Measurements from ENCODE around the gene EFHB. TPM values are rescaled to one million over a fixed set of nuclear protein-coding genes. Genes with fewer than 3 reads are reported as not detected.
"Not testable (repeated sequence)": the region's sequence is repeated elsewhere in the genome, so short reads cannot be mapped to it uniquely, and the experiment has no call there.

The EFHB gene
- total RNA-seq, 4 donors from 2014 or later, result 0.89 to 2.4 (median 1.8) TPM; not detected in 1

DNA sequence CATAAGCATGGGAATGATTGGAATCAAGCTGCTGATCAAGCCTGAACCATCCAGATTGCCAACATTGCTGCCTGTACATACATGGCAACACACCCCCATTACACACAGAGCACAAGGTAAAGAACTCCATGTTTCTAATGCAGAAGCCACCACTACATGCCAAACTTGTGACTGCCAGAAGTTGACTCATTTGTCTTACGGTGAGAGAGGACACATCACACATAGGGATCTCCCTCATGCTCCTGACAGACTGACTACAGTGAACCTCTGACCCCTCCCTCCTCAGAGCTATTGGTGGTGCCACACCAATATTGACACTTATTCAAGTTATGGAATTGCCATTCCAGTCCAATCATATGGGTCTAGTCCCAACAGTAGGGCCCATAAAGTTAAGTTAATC is 42.3 kb downstream of the EFHB start:
- H3K27ac ChIP-seq, result no peak overlapping the region
- DNase-seq (ENCODE audit: low spot score in 2 of 2), result no peak
- no peak for TF ChIP-seq POLR2A (IDR thresholded peaks at IDR 0.05)
- no peak for TF ChIP-seq POLR2AphosphoS5 (IDR thresholded peaks at IDR 0.05)
- TF ChIP-seq, protein P1, sequence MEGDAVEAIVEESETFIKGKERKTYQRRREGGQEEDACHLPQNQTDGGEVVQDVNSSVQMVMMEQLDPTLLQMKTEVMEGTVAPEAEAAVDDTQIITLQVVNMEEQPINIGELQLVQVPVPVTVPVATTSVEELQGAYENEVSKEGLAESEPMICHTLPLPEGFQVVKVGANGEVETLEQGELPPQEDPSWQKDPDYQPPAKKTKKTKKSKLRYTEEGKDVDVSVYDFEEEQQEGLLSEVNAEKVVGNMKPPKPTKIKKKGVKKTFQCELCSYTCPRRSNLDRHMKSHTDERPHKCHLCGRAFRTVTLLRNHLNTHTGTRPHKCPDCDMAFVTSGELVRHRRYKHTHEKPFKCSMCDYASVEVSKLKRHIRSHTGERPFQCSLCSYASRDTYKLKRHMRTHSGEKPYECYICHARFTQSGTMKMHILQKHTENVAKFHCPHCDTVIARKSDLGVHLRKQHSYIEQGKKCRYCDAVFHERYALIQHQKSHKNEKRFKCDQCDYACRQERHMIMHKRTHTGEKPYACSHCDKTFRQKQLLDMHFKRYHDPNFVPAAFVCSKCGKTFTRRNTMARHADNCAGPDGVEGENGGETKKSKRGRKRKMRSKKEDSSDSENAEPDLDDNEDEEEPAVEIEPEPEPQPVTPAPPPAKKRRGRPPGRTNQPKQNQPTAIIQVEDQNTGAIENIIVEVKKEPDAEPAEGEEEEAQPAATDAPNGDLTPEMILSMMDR (IDR thresholded peaks at IDR 0.05), result no peak
- TF ChIP-seq EP300 (IDR thresholded peaks at IDR 0.05), result no peak
- H3K27me3 ChIP-seq, result no peaks in the 10 kb centered on the region
- H3K4me3 ChIP-seq, result no peak overlapping the region
- H3K4me1 ChIP-seq, result peaks cover 15% of the 10 kb centered on the region
- no peaks in the 10 kb centered on the region for H3K9me3 ChIP-seq
- 50% methylated on average over 1 of the region's 1 CpG for WGBS
- H3K36me3 ChIP-seq, result no peaks in the 10 kb centered on the region

DNA sequence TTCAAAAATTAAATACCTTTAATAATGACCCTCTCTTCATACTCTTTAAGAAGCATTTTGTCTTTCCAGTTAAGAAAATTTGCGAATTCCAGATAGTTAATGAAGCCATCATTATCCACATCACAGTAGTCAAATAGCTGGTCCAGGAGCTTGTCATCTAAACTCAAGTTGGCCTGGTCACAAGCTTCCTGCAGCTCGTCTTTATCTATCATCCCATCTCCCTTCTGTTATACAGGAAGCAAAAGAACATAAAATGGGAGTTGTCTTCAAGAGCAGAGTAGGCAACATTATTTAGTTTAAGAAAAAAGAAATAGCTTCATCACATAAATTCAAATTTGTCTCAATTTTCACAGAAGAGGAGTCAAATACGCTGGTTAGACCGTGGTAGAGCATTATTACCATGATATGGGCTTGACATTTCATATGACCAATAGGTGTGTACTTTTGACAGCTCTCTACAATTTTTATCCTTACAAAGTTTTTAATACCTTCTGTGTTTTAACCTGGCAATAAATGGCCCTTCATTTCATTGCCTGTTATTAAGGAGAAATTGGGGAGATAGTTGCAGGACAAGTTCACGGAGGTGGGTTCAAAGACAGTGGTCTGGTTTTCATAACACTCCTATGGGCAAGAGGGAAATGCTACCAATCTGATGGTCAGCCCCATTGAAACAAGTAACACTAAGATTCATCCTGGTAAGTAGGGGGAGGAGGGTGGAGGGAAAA is 45.4 kb downstream of the EFHB start:
- H3K4me3 ChIP-seq, result peak overlapping the region; percentile 29

DNA sequence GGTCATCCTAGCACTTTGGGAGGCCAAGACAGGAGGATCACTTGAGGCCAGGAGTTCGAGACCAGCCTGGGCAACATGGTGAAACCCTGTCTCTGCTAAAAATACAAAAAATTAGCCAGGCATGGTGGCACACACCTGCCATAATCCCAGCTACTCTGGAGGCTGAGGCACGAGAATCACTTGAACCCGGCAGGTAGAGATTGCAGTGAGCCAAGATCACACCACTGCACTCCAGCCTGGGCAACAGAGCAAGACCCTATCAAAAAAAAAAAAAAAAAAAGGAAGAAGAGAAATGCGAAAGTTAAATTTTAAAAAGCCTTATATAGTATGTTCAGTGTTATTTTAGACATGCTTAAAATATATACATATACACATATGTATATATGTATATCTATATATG is 46.9 kb downstream of the EFHB start:
- H3K36me3 ChIP-seq; H3K4me3 ChIP-seq; H3K9me3 ChIP-seq; H3K27ac ChIP-seq; H3K27me3 ChIP-seq; DNase-seq (ENCODE audit: low spot score in 2 of 2): not testable (repeated sequence)
- 87% methylated on average over 4 of the region's 4 CpGs for WGBS
- peaks cover 15% of the 10 kb centered on the region for H3K4me1 ChIP-seq

More for the DNA sequence above, 45.4 kb downstream of the EFHB start:
- DNase-seq (ENCODE audit: low spot score in 2 of 2), result no peak
- Histone ChIP-seq H3K27me3 (no peaks in the 10 kb centered on the region), H3K27ac (no peak overlapping the region), H3K4me1 (peaks cover 15% of the 10 kb centered on the region), H3K9me3 (no peaks in the 10 kb centered on the region), H3K36me3 (no peaks in the 10 kb centered on the region)
- TF ChIP-seq POLR2AphosphoS5 (IDR thresholded peaks at IDR 0.05) (no peak), EP300 (IDR thresholded peaks at IDR 0.05) (no peak), POLR2A (IDR thresholded peaks at IDR 0.05) (no peak)
- TF ChIP-seq, protein P1 (IDR thresholded peaks at IDR 0.05), result no peak
- WGBS, result 71% methylated on average over 5 of the region's 5 CpGs

DNA sequence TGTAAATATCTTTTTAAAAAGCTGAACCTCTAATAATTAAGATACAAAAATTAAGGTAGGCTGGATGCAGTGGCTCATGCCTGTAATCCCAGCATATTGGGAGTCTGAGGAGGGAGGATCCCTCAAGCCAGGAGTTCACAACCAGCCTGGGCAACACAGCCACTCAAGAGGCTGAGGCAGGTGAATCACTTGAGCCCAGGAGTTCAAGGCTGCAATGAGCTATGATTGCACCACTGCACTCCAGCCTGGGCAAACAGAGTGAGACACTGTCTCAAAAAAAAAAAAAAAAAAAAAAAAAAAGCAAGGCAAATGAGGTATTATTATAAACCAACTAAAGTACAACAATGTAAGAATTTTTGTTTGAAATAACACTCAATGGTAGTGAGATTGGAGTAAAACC is 47.6 kb downstream of the EFHB start:
- DNase-seq (ENCODE audit: low spot score in 2 of 2), result no peak
- no peak for TF ChIP-seq POLR2A (IDR thresholded peaks at IDR 0.05)
- H3K27ac ChIP-seq, result no peak overlapping the region
- peaks cover 15% of the 10 kb centered on the region for H3K4me1 ChIP-seq
- H3K9me3 ChIP-seq, result no peaks in the 10 kb centered on the region
- no peaks in the 10 kb centered on the region for H3K36me3 ChIP-seq
- H3K4me3 ChIP-seq, result no peak overlapping the region
- no peaks in the 10 kb centered on the region for H3K27me3 ChIP-seq

DNA sequence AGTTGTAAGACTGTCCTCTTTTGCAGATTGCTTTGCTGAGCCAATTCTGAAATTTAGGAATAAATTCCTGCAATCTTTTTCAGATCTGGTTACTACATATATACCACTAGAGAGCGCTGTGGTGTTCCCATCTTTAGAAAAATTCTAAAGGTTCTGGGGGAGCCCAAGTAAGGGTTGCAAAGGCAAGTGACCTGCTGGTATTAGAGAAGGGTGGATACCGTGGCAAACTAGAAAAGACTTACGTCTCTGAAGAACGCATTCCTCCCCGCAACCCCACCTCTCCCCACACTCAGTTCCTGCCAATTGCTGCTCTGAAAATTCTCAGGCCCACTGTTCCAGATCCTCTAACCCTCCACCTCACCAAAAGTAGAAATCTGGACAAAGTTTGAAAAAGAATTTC is 48.5 kb downstream of the EFHB start:
- Histone ChIP-seq H3K4me1 (peaks cover 15% of the 10 kb centered on the region), H3K36me3 (no peaks in the 10 kb centered on the region), H3K9me3 (no peaks in the 10 kb centered on the region), H3K27me3 (no peaks in the 10 kb centered on the region), H3K27ac (no peak overlapping the region), H3K4me3 (no peak overlapping the region)
- no peak for TF ChIP-seq POLR2AphosphoS5 (IDR thresholded peaks at IDR 0.05)
- no peak for TF ChIP-seq POLR2A (IDR thresholded peaks at IDR 0.05)
- TF ChIP-seq EP300 (IDR thresholded peaks at IDR 0.05), result no peak
- TF ChIP-seq, protein P1 (IDR thresholded peaks at IDR 0.05), result peak in 1 of 2 donors; percentile 32
- no peak for DNase-seq (ENCODE audit: low spot score in 2 of 2)
- 52% methylated on average over 5 of the region's 5 CpGs for WGBS

DNA sequence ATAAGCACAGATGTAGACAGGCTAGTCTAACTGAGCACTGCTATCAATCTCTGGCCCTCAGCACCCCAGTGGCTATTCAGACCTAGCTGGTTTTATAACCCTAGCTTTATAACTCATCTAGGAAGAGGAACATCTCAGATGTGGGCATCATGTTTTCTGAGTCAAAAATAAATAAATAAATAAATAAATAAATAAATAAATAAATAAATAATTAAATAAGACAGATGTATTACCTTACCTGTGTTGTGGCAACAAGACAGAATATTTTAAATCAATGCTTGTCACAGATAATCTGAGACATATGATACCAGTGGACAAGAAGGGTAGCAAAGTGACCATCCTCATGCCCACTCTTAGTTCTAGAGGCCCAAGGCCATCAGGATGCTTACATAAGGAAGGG is 52.2 kb downstream of the EFHB start:
- Histone ChIP-seq H3K4me3 (no peak overlapping the region), H3K9me3 (no peaks in the 10 kb centered on the region), H3K36me3 (no peaks in the 10 kb centered on the region), H3K27ac (no peak overlapping the region), H3K27me3 (no peaks in the 10 kb centered on the region), H3K4me1 (no peaks in the 10 kb centered on the region)
- TF ChIP-seq EP300 (IDR thresholded peaks at IDR 0.05), result no peak
- TF ChIP-seq, protein P1 (IDR thresholded peaks at IDR 0.05), result no peak
- no peak for DNase-seq (ENCODE audit: low spot score in 2 of 2)

All from suprapubic skin (tissue), 4 donors.